ENCODE data around the gene FBXL14.
"Not testable (repeated sequence)": the region's sequence is repeated elsewhere in the genome, so short reads cannot be mapped to it uniquely, and the experiment has no call there.

The FBXL14 gene

GRCh38 chr12:1560704-1561103, 33.7 kb downstream of the FBXL14 start:
- Histone ChIP-seq H3K9ac (no peak overlapping the region), H3K9me3 (ENCODE audit: control insufficient read depth, low read length) (no peaks in the 10 kb centered on the region), H2AFZ (no peak overlapping the region), H3K27me3 (ENCODE audit: control insufficient read depth, insufficient read depth, low read length) (no peaks in the 10 kb centered on the region), H3K36me3 (ENCODE audit: control insufficient read depth, insufficient read depth, low read length) (no peaks in the 10 kb centered on the region), H3K27ac (no peak overlapping the region), H3K79me2 (no peaks in the 10 kb centered on the region), H3K4me2 (ENCODE audit: low read length) (no peak overlapping the region), H3K4me3 (ENCODE audit: low read depth, low read length) (no peak overlapping the region), H3K4me1 (peaks cover 19% of the 10 kb centered on the region)
- no peak for TF ChIP-seq CTCF (IDR thresholded peaks at IDR 0.05)

- Histone ChIP-seq H3K9me3 (ENCODE audit: control insufficient read depth, low read length) (no peaks in the 10 kb centered on the region), H3K4me1 (peaks cover 19% of the 10 kb centered on the region), H3K36me3 (ENCODE audit: control insufficient read depth, insufficient read depth, low read length) (no peaks in the 10 kb centered on the region), H3K27me3 (ENCODE audit: control insufficient read depth, insufficient read depth, low read length) (no peaks in the 10 kb centered on the region), H3K9ac (no peak overlapping the region), H3K4me3 (ENCODE audit: low read depth, low read length) (no peak overlapping the region), H2AFZ (no peak overlapping the region), H3K79me2 (no peaks in the 10 kb centered on the region), H3K27ac (no peak overlapping the region), H3K4me2 (ENCODE audit: low read length) (no peak overlapping the region)
- TF ChIP-seq CTCF (IDR thresholded peaks at IDR 0.05) = no peak
Measured at GRCh38 chr12:1559676-1560091, 34.7 kb downstream of the FBXL14 start.

GRCh38 chr12:1558108-1558507, 36.3 kb downstream of the FBXL14 start:
- not testable (repeated sequence) for H2AFZ ChIP-seq; H3K9ac ChIP-seq; H3K79me2 ChIP-seq; H3K36me3 ChIP-seq (ENCODE audit: control insufficient read depth, insufficient read depth, low read length); H3K4me2 ChIP-seq (ENCODE audit: low read length); H3K27ac ChIP-seq; H3K9me3 ChIP-seq (ENCODE audit: control insufficient read depth, low read length); H3K4me1 ChIP-seq; H3K4me3 ChIP-seq (ENCODE audit: low read depth, low read length); H3K27me3 ChIP-seq (ENCODE audit: control insufficient read depth, insufficient read depth, low read length)

- Histone ChIP-seq H3K27me3 (ENCODE audit: control insufficient read depth, insufficient read depth, low read length) (no peaks in the 10 kb centered on the region), H3K79me2 (no peaks in the 10 kb centered on the region), H3K27ac (no peak overlapping the region), H2AFZ (no peak overlapping the region), H3K4me1 (no peaks in the 10 kb centered on the region), H3K9ac (no peak overlapping the region), H3K36me3 (ENCODE audit: control insufficient read depth, insufficient read depth, low read length) (no peaks in the 10 kb centered on the region), H3K9me3 (ENCODE audit: control insufficient read depth, low read length) (no peaks in the 10 kb centered on the region), H3K4me2 (ENCODE audit: low read length) (no peak overlapping the region), H3K4me3 (ENCODE audit: low read depth, low read length) (no peak overlapping the region)
- no peak for TF ChIP-seq CTCF (IDR thresholded peaks at IDR 0.05)
Measured at GRCh38 chr12:1553987-1554982, 40.1 kb downstream of the FBXL14 start.

GRCh38 chr12:1553536-1553935, 40.8 kb downstream of the FBXL14 start:
- no peaks in the 10 kb centered on the region for H3K4me1 ChIP-seq

More at GRCh38 chr12:1553536-1553935, 40.8 kb downstream of the FBXL14 start:
- H3K36me3 ChIP-seq (ENCODE audit: control insufficient read depth, insufficient read depth, low read length) = no peaks in the 10 kb centered on the region
- no peak overlapping the region for H2AFZ ChIP-seq
- peaks cover under 1% of the 10 kb centered on the region for H3K79me2 ChIP-seq
- no peak overlapping the region for H3K27ac ChIP-seq
- H3K27me3 ChIP-seq (ENCODE audit: control insufficient read depth, insufficient read depth, low read length) = no peaks in the 10 kb centered on the region
- no peak overlapping the region for H3K9ac ChIP-seq
- H3K4me3 ChIP-seq (ENCODE audit: low read depth, low read length) = no peak overlapping the region
- no peak overlapping the region for H3K4me2 ChIP-seq (ENCODE audit: low read length)
- TF ChIP-seq CTCF (IDR thresholded peaks at IDR 0.05) = no peak
- H3K9me3 ChIP-seq (ENCODE audit: control insufficient read depth, low read length) = no peaks in the 10 kb centered on the region

Measured in parathyroid adenoma (tissue), 2 donors.